OCI-LY3 (cell line): Measurements from ENCODE around the gene GNS.
A peak's percentile ranks its signal among the peaks of the same experiment; 100 is the strongest.

ENCODE experiments used
- H2AFZ ChIP-seq: fragments of 200-600, 300-600 bp; shearing (Covaris generic); 2 replicates; pipeline ENCODE4 v1.6.0; 2014; ENCODE audit warnings: antibody characterized with exemption, low read depth, low read length
- H3K27ac ChIP-seq: fragments of 200-600, 300-600 bp; sonication (generic); 2 replicates; pipeline ENCODE4 v1.5.1; 2014; ENCODE audit warnings: mild to moderate bottlenecking, low read length, moderate library complexity, mixed read lengths
- H3K27me3 ChIP-seq: fragments of 200-600, 300-600 bp; sonication (generic); 2 replicates; pipeline ENCODE4 v1.6.1; 2014; ENCODE audit warnings: low read depth, low read length, mixed read lengths
- H3K36me3 ChIP-seq: fragments of 200-600, 300-600 bp; sonication (generic); replicated peaks from 2 replicates; pipeline ENCODE3; 2014; ENCODE audit warnings: low read depth, low read length, mixed read lengths
- H3K4me1 ChIP-seq: fragments of 300-600, 200-600 bp; sonication (generic); 2 replicates; pipeline ENCODE4 v1.6.1; 2014; ENCODE audit warnings: low read length, mixed read lengths
- H3K4me2 ChIP-seq: fragments of 200-600, 300-600 bp; sonication (generic); 2 replicates; pipeline ENCODE4 v1.6.1; 2014; ENCODE audit warnings: low read length, mixed read lengths
- H3K4me3 ChIP-seq: fragments of 300-600, 200-600 bp; sonication (generic); 2 replicates; pipeline ENCODE4 v1.5.1; 2014; ENCODE audit warnings: antibody characterized with exemption, mild to moderate bottlenecking, low read length, moderate library complexity
- H3K79me2 ChIP-seq: fragments of 300-600, 200-600 bp; shearing (Covaris generic); 2 replicates; pipeline ENCODE4 v1.6.1; 2014; ENCODE audit warnings: mild to moderate bottlenecking, low read length, mixed read lengths
- H3K9ac ChIP-seq: fragments of 300-600, 200-600 bp; shearing (Covaris generic); 2 replicates; pipeline ENCODE4 v1.6.0; 2014; ENCODE audit warnings: mild to moderate bottlenecking, low read length, moderate library complexity
- H3K9me3 ChIP-seq: fragments of 200-600, 300-600 bp; shearing (Covaris generic); 2 replicates; pipeline ENCODE4 v1.6.1; 2014; ENCODE audit warnings: low read length, mixed read lengths; ENCODE audit not compliant: insufficient read depth
- H4K20me1 ChIP-seq: fragments of 200-600, 300-600 bp; sonication (generic); 2 replicates; pipeline ENCODE4 v1.6.1; 2016; ENCODE audit warnings: low read length, mixed read lengths; ENCODE audit not compliant: insufficient read depth
- CTCF ChIP-seq: fragments of 200-600, 300-600 bp; sonication (generic); IDR thresholded peaks from 2 replicates; pipeline ENCODE4 v1.5.1; 2014; ENCODE audit warnings: antibody characterized with exemption, low read length, low read depth
- EZH2phosphoT487 ChIP-seq: fragments of 200-600 bp; shearing (Covaris generic); IDR thresholded peaks from 2 replicates; pipeline ENCODE4 v1.6.1; 2018; ENCODE audit warnings: antibody characterized with exemption, mixed run types, low read depth

GNS gene

GRCh38 chr12:64683816-64684543, 75.2 kb downstream of the GNS start:
- no peak overlapping the region for H3K9ac ChIP-seq
- H2AFZ ChIP-seq: no peak overlapping the region
- no peak overlapping the region for H3K27ac ChIP-seq
- no peak overlapping the region for H3K4me3 ChIP-seq
- H3K4me2 ChIP-seq: no peak overlapping the region
- peaks cover 81% of the 10 kb centered on the region for H4K20me1 ChIP-seq
- H3K9me3 ChIP-seq: no peaks in the 10 kb centered on the region
- no peaks in the 10 kb centered on the region for H3K27me3 ChIP-seq
- H3K4me1 ChIP-seq: peaks cover 26% of the 10 kb centered on the region
- TF ChIP-seq EZH2phosphoT487 (no peak), CTCF (no peak)
- H3K36me3 ChIP-seq: peaks cover 32% of the 10 kb centered on the region
- peaks cover 89% of the 10 kb centered on the region for H3K79me2 ChIP-seq

- Histone ChIP-seq H3K27ac (no peak overlapping the region), H3K4me1 (peaks cover 32% of the 10 kb centered on the region), H3K9me3 (no peaks in the 10 kb centered on the region), H2AFZ (no peak overlapping the region), H3K27me3 (no peaks in the 10 kb centered on the region), H3K4me3 (no peak overlapping the region), H3K79me2 (peaks cover 89% of the 10 kb centered on the region), H4K20me1 (peaks cover 82% of the 10 kb centered on the region), H3K9ac (no peak overlapping the region), H3K4me2 (no peak overlapping the region), H3K36me3 (peaks cover 21% of the 10 kb centered on the region)
- TF ChIP-seq CTCF: no peak
- TF ChIP-seq EZH2phosphoT487: no peak
These were observed 76.5 kb downstream of the GNS start for GRCh38 chr12:64682572-64683277.

DNA sequence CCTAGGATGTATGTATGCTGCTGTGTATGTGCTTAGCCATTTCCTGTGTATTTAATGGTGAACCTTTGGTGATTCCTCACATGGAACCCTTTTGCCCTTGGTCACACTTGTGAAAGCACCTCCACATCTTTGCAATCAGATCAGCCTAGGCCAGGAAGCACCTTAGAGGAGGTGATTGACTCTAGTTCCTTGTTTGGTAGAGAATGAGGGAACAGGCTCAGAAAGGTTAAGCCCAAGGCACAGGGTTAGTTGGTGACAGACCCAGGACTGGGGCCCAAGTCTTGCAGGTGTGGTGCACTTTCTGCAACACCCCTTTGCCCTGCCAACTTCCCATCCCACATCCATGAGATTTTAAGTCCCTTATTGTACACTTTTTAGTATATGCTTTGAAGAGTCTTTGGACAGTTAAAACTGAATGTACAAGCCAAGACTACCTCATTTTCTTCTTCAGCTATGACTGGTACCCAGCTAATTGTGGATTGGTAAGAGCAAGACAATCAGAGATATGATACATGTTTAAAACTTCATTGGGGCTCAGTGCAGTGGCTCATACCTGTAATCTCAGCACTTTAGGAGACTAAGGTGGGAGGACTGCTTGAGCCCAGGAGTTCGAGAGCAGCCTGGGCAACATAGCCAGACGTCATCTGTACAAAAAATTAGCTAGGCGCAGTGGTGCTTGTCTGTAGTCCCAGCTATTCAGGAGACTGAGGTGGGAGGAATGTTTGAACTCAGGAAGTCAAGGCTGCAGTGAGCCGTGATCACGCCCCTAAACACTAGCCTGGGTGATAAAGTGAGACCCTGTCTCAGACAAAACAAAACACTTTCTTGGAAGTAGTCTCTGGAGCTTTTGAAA, 77.8 kb downstream of the GNS start:
- no peak for TF ChIP-seq EZH2phosphoT487
- TF ChIP-seq CTCF: no peak
- Histone ChIP-seq H3K4me1 (peaks cover 41% of the 10 kb centered on the region), H3K36me3 (peaks cover 15% of the 10 kb centered on the region), H3K9ac (no peak overlapping the region), H3K4me3 (no peak overlapping the region), H3K9me3 (no peaks in the 10 kb centered on the region), H3K4me2 (peak overlapping the region; percentile 12; the same call in 1 of the 2 replicates), H2AFZ (no peak overlapping the region), H3K79me2 (peaks cover 93% of the 10 kb centered on the region), H3K27me3 (no peaks in the 10 kb centered on the region), H4K20me1 (peaks cover 91% of the 10 kb centered on the region), H3K27ac (peak overlapping the region; percentile 37)

DNA sequence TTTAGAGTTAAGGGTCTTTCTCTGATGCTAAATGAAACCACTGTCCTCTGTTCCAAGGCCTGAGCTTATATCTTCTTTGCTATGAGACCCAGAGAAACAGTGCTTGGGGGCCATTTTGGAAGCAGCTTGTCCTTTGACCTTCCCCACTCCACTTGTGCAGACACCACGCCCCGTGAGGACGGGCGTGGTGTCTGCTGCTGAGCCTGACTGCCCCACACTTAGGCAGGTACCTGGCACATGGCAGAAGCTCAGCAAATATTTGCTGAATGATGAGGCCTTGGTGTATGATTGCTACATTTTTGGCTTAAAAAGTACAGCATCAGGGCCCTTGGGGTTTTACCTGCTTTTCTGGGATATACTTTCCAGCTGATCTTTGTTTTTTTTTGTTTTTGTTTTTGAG, 79.0 kb downstream of the GNS start:
- Histone ChIP-seq H3K27ac (no peak overlapping the region), H3K4me2 (no peak overlapping the region), H3K9me3 (no peaks in the 10 kb centered on the region), H2AFZ (no peak overlapping the region), H3K79me2 (peaks cover 96% of the 10 kb centered on the region), H4K20me1 (peaks cover 96% of the 10 kb centered on the region), H3K9ac (no peak overlapping the region), H3K27me3 (no peaks in the 10 kb centered on the region), H3K4me3 (no peak overlapping the region), H3K4me1 (peaks cover 41% of the 10 kb centered on the region), H3K36me3 (peaks cover 7% of the 10 kb centered on the region)
- TF ChIP-seq CTCF (no peak), EZH2phosphoT487 (no peak)
